Hypothalamus (tissue), 51 donors: ENCODE measurements around the gene ARFRP1.

Source experiments
- DNase-seq, 51 donors: peaks; one replicate each; lab custom pipeline; 2025; lab: John Stamatoyannopoulos, UW

The ARFRP1 gene

GRCh38 chr20:63693083-63693732, 14.6 kb downstream of the ARFRP1 start:
- DNase-seq, result peak in 3 of 51 donors; percentile 17 to 32 (median 27)

GRCh38 chr20:63692436-63693082, 15.2 kb downstream of the ARFRP1 start:
- DNase-seq, result no peak

- no peak for DNase-seq
Measured at GRCh38 chr20:63691711-63692435, 15.9 kb downstream of the ARFRP1 start.

GRCh38 chr20:63690898-63691710, 16.7 kb downstream of the ARFRP1 start:
- no peak for DNase-seq

GRCh38 chr20:63690003-63690897, 17.5 kb downstream of the ARFRP1 start:
- DNase-seq, result no peak

GRCh38 chr20:63689046-63690002, 18.5 kb downstream of the ARFRP1 start:
- no peak for DNase-seq

- DNase-seq, result peak in 1 of 51 donors; percentile 15
Measured at GRCh38 chr20:63688228-63689045, 19.3 kb downstream of the ARFRP1 start.

GRCh38 chr20:63687419-63688178, 20.2 kb downstream of the ARFRP1 start:
- no peak for DNase-seq

- peak in 4 of 51 donors; percentile 9 to 35 (median 17) for DNase-seq
Measured at GRCh38 chr20:63686492-63687321, 21.1 kb downstream of the ARFRP1 start.

- no peak for DNase-seq
Measured at GRCh38 chr20:63686094-63686491, 21.7 kb downstream of the ARFRP1 start.

GRCh38 chr20:63685269-63686026, 22.3 kb downstream of the ARFRP1 start:
- DNase-seq, result no peak

- DNase-seq, result peak in 2 of 51 donors; percentile 12 to 53
Measured at GRCh38 chr20:63682384-63683139, 25.2 kb downstream of the ARFRP1 start.

- no peak for DNase-seq
Measured at GRCh38 chr20:63681609-63682142, 26.1 kb downstream of the ARFRP1 start.
